ENCODE measurements around the gene PCDHGB2. TPM values are rescaled to one million over a fixed set of nuclear protein-coding genes. Genes with fewer than 3 reads are reported as not detected.

The PCDHGB2 gene
- total and polyA plus RNA-seq, 2 donors from 2014 or later = 4.0 TPM; not detected in 1

GRCh38 chr5:141322261-141322660, 37.5 kb upstream of the PCDHGB2 start:
- Histone ChIP-seq H3K4me1 (ENCODE audit: control insufficient read depth in 2 of 3, insufficient read depth in 2 of 3, low read depth in 1 of 3, low read length in 3 of 3) (peaks cover 0 to 3% (median 2%) of the 10 kb centered on the region in 3 donors), H3K36me3 (ENCODE audit: control insufficient read depth in 2 of 3, insufficient read depth in 3 of 3, low read length in 3 of 3) (peaks cover 0 to 12% (median 11%) of the 10 kb centered on the region in 3 donors), H3K27me3 (ENCODE audit: control insufficient read depth, insufficient read depth, low read length) (no peaks in the 10 kb centered on the region), H3K9ac (ENCODE audit: low read length in 3 of 3) (no peak overlapping the region), H3K27ac (ENCODE audit: low read depth in 2 of 2, low read length in 2 of 2) (no peak overlapping the region), H3K9me3 (ENCODE audit: control insufficient read depth in 2 of 3, insufficient read depth in 1 of 3, low read length in 3 of 3) (peaks cover 17 to 38% (median 26%) of the 10 kb centered on the region in 3 donors), H3K4me3 (ENCODE audit: low read length in 3 of 3) (no peak overlapping the region)
- no peak for TF ChIP-seq CTCF (IDR thresholded peaks at IDR 0.05; ENCODE audit: borderline replicate concordance, extremely low read depth, insufficient read depth)
- intact Hi-C loops (cut with DNase I) = no loop called here
- DNase-seq = no peak
- no peak for FAIRE-seq

DNA sequence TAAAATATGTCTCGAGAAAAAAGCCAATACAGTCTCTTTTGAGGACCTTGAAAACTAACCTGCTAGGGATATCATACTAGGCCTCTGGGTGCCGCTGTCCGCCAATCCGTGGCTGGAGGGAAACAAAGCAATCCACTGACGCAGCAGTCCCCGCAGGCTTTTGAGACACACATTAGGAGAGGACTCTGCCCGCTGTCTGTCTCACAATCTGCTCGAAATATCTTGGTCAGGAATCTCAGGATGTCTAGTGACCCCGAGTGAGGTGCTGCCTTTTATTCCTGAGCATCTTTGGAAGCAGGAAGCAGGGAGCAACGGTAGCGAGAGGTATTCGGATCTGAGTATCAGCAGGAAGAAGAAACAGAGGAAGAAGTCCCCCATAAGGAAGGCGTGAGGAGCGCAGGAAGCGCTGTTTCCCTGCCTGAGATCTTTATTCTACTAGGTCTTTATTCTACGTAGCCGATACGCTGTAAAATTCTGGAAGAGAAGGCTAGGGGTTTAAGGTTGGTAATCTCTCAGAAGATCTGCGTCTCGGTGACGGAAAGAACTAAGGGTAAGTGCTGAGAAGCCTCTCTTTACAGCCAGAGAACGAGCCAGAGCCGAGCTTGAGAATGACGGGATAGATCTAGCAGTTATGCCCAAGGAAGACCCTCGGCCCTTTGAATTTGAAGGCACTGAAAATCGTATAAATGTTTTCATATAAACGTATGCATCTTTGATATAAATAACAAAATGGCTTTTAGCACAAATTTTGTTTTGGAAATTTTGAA, 33.5 kb upstream of the PCDHGB2 start:
- Histone ChIP-seq H3K36me3 (ENCODE audit: control insufficient read depth in 2 of 3, insufficient read depth in 3 of 3, low read length in 3 of 3) (no peaks in the 10 kb centered on the region), H3K9me3 (ENCODE audit: control insufficient read depth in 2 of 3, insufficient read depth in 1 of 3, low read length in 3 of 3) (peaks cover 0 to 34% (median 11%) of the 10 kb centered on the region in 3 donors), H3K9ac (ENCODE audit: low read length in 3 of 3) (peak overlapping the region in 1 of 3 donors; percentile 28), H3K4me3 (ENCODE audit: low read length in 3 of 3) (peak overlapping the region; percentile 28 to 63 (median 53)), H3K27ac (ENCODE audit: low read depth in 2 of 2, low read length in 2 of 2) (no peak overlapping the region), H3K4me1 (ENCODE audit: control insufficient read depth in 2 of 3, insufficient read depth in 2 of 3, low read depth in 1 of 3, low read length in 3 of 3) (no peaks in the 10 kb centered on the region), H3K27me3 (ENCODE audit: control insufficient read depth, insufficient read depth, low read length) (no peaks in the 10 kb centered on the region)
- no peak for TF ChIP-seq CTCF (IDR thresholded peaks at IDR 0.05; ENCODE audit: borderline replicate concordance, extremely low read depth, insufficient read depth)
- DNase-seq = peak in 4 of 5 donors; percentile 54 to 73 (median 61)
- intact Hi-C loops (cut with DNase I) = no loop called here
- no peak for FAIRE-seq

- intact Hi-C loops (cut with DNase I) = no loop called here
- H3K27me3 ChIP-seq (ENCODE audit: control insufficient read depth, insufficient read depth, low read length) = no peaks in the 10 kb centered on the region
- no peak for TF ChIP-seq CTCF (IDR thresholded peaks at IDR 0.05; ENCODE audit: borderline replicate concordance, extremely low read depth, insufficient read depth)
- H3K4me1 ChIP-seq (ENCODE audit: control insufficient read depth in 2 of 3, insufficient read depth in 2 of 3, low read depth in 1 of 3, low read length in 3 of 3) = no peaks in the 10 kb centered on the region
- no peak overlapping the region for H3K27ac ChIP-seq (ENCODE audit: low read depth in 2 of 2, low read length in 2 of 2)
- DNase-seq = no peak
- FAIRE-seq = no peak
- H3K36me3 ChIP-seq (ENCODE audit: control insufficient read depth in 2 of 3, insufficient read depth in 3 of 3, low read length in 3 of 3) = no peaks in the 10 kb centered on the region
- no peak overlapping the region for H3K4me3 ChIP-seq (ENCODE audit: low read length in 3 of 3)
- H3K9me3 ChIP-seq (ENCODE audit: control insufficient read depth in 2 of 3, insufficient read depth in 1 of 3, low read length in 3 of 3) = peaks cover 0 to 39% (median 16%) of the 10 kb centered on the region in 3 donors
- H3K9ac ChIP-seq (ENCODE audit: low read length in 3 of 3) = no peak overlapping the region
Observed at GRCh38 chr5:141328231-141328630, 31.6 kb upstream of the PCDHGB2 start.

Data from kidney (tissue), 14 donors.